K562 (cell line): ENCODE data around the gene DRAXIN. TPM values are rescaled to one million over a fixed set of nuclear protein-coding genes. Genes with fewer than 3 reads are reported as not detected.

ENCODE experiments used
- C11orf30 ChIP-seq: fragments of 450-650 bp; IDR thresholded peaks from 2 replicates; pipeline ENCODE4 v1.6.1; 2016; ENCODE audit warnings: low read depth, mild to moderate bottlenecking
- CSDE1 ChIP-seq, 2 experiments: fragments of 450-650 bp; IDR thresholded peaks; 2 replicates each; pipeline ENCODE4 v1.6.1; 2016; ENCODE audit warnings: mild to moderate bottlenecking in 1 of 2
- GABPB1 ChIP-seq: sonication (generic); formaldehyde crosslinking; IDR thresholded peaks from 2 replicates; pipeline ENCODE4 v1.8.0; 2022; ENCODE audit warnings: mild to moderate bottlenecking, missing genetic modification reagents
- HDAC6 ChIP-seq: IDR thresholded peaks from 2 replicates; pipeline ENCODE4 v1.6.1; 2012; ENCODE audit warnings: low read depth, mild to moderate bottlenecking, control low read depth, inconsistent platforms, low read length, moderate library complexity
- HMGN3 ChIP-seq: IDR thresholded peaks from 2 replicates; pipeline ENCODE4 v1.6.1; 2011; ENCODE audit warnings: borderline replicate concordance, low read depth, mild to moderate bottlenecking, mixed read lengths, low read length; ENCODE audit not compliant: insufficient read length; ENCODE audit errors: extremely low read depth
- HNRNPH1 ChIP-seq: fragments of 200-400 bp; formaldehyde crosslinking; optimal IDR thresholded peaks from 2 replicates; pipeline ENCODE3; 2017; ENCODE audit warnings: low read depth, mild to moderate bottlenecking, low read length, moderate library complexity
- MAFK ChIP-seq: IDR thresholded peaks from 2 replicates; pipeline ENCODE4 v1.6.1; 2011; ENCODE audit warnings: low read length, improper control_type of control experiment
- MCM5 ChIP-seq: fragments of 450-650 bp; IDR thresholded peaks from 2 replicates; pipeline ENCODE4 v1.6.1; 2016; ENCODE audit warnings: low read depth
- NEUROD1 ChIP-seq: fragments of 150-350 bp; IDR thresholded peaks from 2 replicates; pipeline ENCODE4 v1.6.1; 2014; ENCODE audit warnings: borderline replicate concordance, low read length, low read depth; ENCODE audit not compliant: partially characterized antibody
- PHB2 ChIP-seq: fragments of 450-650 bp; IDR thresholded peaks from 2 replicates; pipeline ENCODE4 v1.6.1; 2017; ENCODE audit warnings: low read depth
- PML ChIP-seq: IDR thresholded peaks from 2 replicates; pipeline ENCODE4 v1.6.1; 2012; ENCODE audit warnings: low read length, inconsistent platforms
- RBM22 ChIP-seq: fragments of 200-400 bp; formaldehyde crosslinking; IDR thresholded peaks from 2 replicates; pipeline ENCODE4 v1.6.1; 2018; ENCODE audit warnings: low read length, low read depth; ENCODE audit not compliant: poor library complexity, severe bottlenecking
- RFX7 ChIP-seq: fragments of 250-450 bp; sonication (Bioruptor Pico); IDR thresholded peaks from 2 replicates; pipeline ENCODE4 v1.5.1; 2021; ENCODE audit warnings: mild to moderate bottlenecking
- SREBF2 ChIP-seq: sonication (generic); formaldehyde crosslinking; IDR thresholded peaks from 2 replicates; pipeline ENCODE4 v1.4.0; 2020; ENCODE audit warnings: mild to moderate bottlenecking, missing genetic modification reagents
- TCF15 ChIP-seq: fragments of 250-450 bp; sonication (Bioruptor Pico); IDR thresholded peaks from 2 replicates; pipeline ENCODE4 v1.8.0; 2022; ENCODE audit warnings: moderate library complexity, mild to moderate bottlenecking, inconsistent platforms
- ZKSCAN8 ChIP-seq: fragments of 200-800 bp; sonication (Bioruptor generic); IDR thresholded peaks from 2 replicates; pipeline ENCODE4 v1.6.1; 2016; ENCODE audit warnings: missing genetic modification characterization, missing compliant biosample characterization
- ZNF134 ChIP-seq: fragments of 250-450 bp; sonication (Bioruptor Pico); conservative IDR thresholded peaks from 2 replicates; pipeline ENCODE4 v1.4.0; 2020
- ZNF354B ChIP-seq: fragments of 250-450 bp; sonication (Bioruptor Pico); IDR thresholded peaks from 2 replicates; pipeline ENCODE4 v1.4.0; 2020
- ZNF384 ChIP-seq: IDR thresholded peaks from 2 replicates; pipeline ENCODE4 v1.6.1; 2012; ENCODE audit warnings: low read depth, low read length, improper control_type of control experiment
- ZNF436 ChIP-seq: fragments of 250-450, 450-650 bp; sonication (Bioruptor Pico); formaldehyde crosslinking; IDR thresholded peaks from 2 replicates; pipeline ENCODE4 v1.7.0; 2020; ENCODE audit warnings: mild to moderate bottlenecking
- ZNF583 ChIP-seq: fragments of 250-450 bp; sonication (Bioruptor Pico); IDR thresholded peaks from 2 replicates; pipeline ENCODE4 v1.4.0; 2020
- ZNF586 ChIP-seq: fragments of 450-650 bp; formaldehyde crosslinking; conservative IDR thresholded peaks from 2 replicates; pipeline ENCODE4 v1.4.0; 2020; ENCODE audit warnings: mild to moderate bottlenecking, moderate library complexity
- ZNF696 ChIP-seq: fragments of 250-450 bp; sonication (Bioruptor Pico); conservative IDR thresholded peaks from 2 replicates; pipeline ENCODE4 v1.4.0; 2020; ENCODE audit warnings: mild to moderate bottlenecking, moderate library complexity
- ZSCAN32 ChIP-seq: fragments of 450-650 bp; formaldehyde crosslinking; IDR thresholded peaks from 2 replicates; pipeline ENCODE4 v1.4.0; 2020; ENCODE audit warnings: mild to moderate bottlenecking, moderate library complexity
- polyA plus RNA-seq, 8 experiments: library from polyadenylated mRNA; depleted of rRNA in 4 of 8; stranded (reverse) in 5 of 8; unstranded in 3 of 8; fragments of >200 nt; fragmentation: Nextera tagmentation in 2 of 8; fragmentation: Illumina TruSeq in 1 of 8; extraction: Ambion mirVana in 2 of 8; extraction: Trizol in 1 of 8; gene quantifications; 2 replicates each; pipeline versions ENCODE4 v1.2.1 to v1.2.3, GENCODE V29; 2011 to 2014; ENCODE audit warnings: inconsistent platforms in 1 of 8, missing spikeins in 1 of 8
- total RNA-seq, 7 experiments: library from RNA; depleted of rRNA in 6 of 7; stranded (reverse); fragments of >200 nt in 6 of 7; fragmentation: Illumina TruSeq in 2 of 7; extraction: Trizol in 2 of 7; gene quantifications; 2 replicates each; pipeline versions ENCODE4 v1.2.1 to v1.2.3, GENCODE V29; 2011 to 2021; ENCODE audit warnings: low replicate concordance in 1 of 7
- TF ChIP-seq, protein P1 (sequence below): fragments of 250-450 bp; sonication (Bioruptor Pico); IDR thresholded peaks from 2 replicates; pipeline ENCODE4 v1.5.0; 2021; ENCODE audit warnings: mild to moderate bottlenecking, moderate library complexity
- TF ChIP-seq, protein P2 (sequence below): fragments of 450-650 bp; formaldehyde crosslinking; IDR thresholded peaks from 2 replicates; pipeline ENCODE4 v1.4.0; 2022; ENCODE audit warnings: mild to moderate bottlenecking, moderate library complexity

The DRAXIN gene
- total and polyA plus RNA-seq, 9 of the 15 experiments (the other 6 are each of a cell fraction or from before 2014, with no cell fraction given), result 0.01 to 0.04 (median 0.01) TPM; not detected in 6

DNA sequence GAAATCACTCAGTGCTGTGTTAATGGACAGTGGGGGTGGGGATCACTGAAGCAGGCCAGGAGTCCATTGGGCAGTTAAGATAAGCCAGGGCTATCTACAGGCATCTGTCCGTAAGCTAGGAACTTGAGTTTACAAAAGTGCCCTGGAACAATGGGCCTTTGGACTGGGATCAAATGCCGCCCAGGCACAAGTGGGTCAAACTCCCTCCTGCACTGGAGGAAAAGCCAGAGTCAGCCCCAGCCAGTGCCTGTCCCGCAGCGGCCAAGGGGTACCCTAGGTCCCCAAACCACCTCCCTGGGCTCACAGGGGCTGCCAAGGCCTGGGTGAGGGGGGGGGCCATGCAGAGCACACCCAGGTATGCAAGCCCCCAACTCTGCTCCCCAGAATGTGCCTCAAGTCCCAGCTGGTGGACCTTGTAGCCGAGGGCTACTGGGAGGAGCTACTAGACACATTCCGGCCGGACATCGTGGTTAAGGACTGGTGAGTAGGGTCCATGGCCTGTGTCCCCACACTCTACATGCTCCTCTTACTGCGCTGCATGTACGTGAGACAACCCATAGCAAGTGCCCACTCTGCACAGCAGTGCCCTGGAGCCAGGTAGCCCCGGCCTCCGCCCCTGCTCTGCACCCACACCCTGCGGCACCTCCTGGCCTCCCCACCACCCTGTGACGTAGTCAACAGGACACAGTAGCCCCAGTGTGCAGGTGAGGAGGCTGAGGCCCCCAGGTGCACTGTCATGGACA, 19.8 kb upstream of the DRAXIN start (continued):
- TF ChIP-seq NEUROD1 (peak; percentile 54), RBM22 (peak; percentile 70), ZNF354B (no peak), ZSCAN32 (CRISPR knock-in tag) (no peak), ZNF384 (no peak), SREBF2 (CRISPR knock-in tag) (no peak), ZNF583 (CRISPR knock-in tag) (no peak), ZNF134 (CRISPR knock-in tag) (no peak), HMGN3 (peak; percentile 51), CSDE1 (IDR thresholded peaks at IDR 0.05) (no peak), ZNF436 (CRISPR knock-in tag) (no peak), RFX7 (CRISPR knock-in tag) (no peak), PHB2 (no peak), GABPB1 (CRISPR knock-in tag) (peak; percentile 45; the same call in 1 of the 2 replicates), HNRNPH1 (no peak), PML (peak; percentile 83), TCF15 (CRISPR knock-in tag) (no peak), MCM5 (no peak), ZNF696 (CRISPR knock-in tag) (no peak), MAFK (no peak), ZKSCAN8 (CRISPR knock-in tag) (no peak), ZNF586 (CRISPR knock-in tag) (no peak), C11orf30 (no peak), HDAC6 (no peak)
- TF ChIP-seq, protein P1, sequence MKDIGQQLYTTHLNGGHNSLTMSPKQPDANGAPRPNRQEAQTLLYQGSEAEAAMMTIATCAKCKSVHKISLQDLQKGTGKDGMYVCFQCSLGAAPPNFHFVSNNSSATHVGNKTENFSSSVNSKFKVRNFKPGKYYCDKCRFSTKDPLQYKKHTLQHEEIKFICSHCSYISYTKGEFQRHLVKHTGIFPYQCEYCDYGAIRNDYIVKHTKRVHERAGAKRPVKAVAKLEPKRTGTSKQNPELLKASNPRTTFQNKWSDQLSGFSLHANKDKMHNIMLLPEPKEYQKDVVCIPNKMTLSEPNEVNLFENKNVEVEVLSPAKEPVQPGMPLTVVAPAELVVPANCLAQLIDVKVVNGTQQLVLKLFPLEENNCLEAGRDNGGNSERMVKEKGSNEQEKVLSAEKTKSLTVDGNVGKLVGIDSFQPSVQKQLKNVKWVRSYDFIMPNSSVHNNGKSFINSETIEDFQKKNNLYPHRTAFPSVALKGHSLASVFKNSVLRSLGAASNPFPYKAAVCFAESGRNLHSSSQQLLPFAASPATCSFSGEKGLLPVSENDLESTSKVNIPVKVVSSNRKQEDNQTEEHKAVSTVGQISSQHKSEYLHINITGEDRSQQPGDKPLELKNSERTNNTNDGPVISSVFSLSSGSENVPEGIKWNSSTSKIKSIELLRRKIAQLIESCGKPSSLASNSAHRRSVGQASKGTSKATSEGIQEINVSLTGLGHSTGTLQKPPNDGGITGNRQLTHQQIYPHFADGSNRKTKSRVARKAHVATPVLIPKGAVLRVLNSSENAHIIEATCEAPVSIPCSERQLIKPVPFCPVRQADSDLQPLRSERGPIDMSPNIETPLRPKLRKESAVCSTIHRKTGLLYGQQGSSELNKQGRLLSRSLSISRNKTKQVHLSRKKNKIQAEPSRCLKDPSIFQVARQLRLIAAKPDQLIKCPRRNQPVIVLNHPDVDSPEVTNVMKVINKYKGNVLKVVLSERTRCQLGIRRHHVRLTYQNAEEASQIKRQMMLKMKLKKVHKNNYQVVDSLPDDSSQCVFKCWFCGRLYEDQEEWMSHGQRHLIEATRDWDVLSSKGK, result no peak
- TF ChIP-seq, protein P2, sequence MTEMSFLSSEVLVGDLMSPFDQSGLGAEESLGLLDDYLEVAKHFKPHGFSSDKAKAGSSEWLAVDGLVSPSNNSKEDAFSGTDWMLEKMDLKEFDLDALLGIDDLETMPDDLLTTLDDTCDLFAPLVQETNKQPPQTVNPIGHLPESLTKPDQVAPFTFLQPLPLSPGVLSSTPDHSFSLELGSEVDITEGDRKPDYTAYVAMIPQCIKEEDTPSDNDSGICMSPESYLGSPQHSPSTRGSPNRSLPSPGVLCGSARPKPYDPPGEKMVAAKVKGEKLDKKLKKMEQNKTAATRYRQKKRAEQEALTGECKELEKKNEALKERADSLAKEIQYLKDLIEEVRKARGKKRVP, result no peak
